NB4 (cell line): Measurements from ENCODE around the gene DLGAP4.

Source experiments
- MYC ChIP-seq: IDR thresholded peaks from 2 replicates; pipeline ENCODE4 v1.6.1; 2011; ENCODE audit warnings: low read depth, low read length
- POLR2A ChIP-seq: IDR thresholded peaks from 2 replicates; pipeline ENCODE4 v1.6.1; 2011; ENCODE audit warnings: mild to moderate bottlenecking; ENCODE audit not compliant: insufficient read length; ENCODE audit errors: extremely low read depth
- TF ChIP-seq, protein P1 (sequence below): IDR thresholded peaks from one replicate; pipeline ENCODE4 v1.5.1; 2012; ENCODE audit warnings: low read depth, low read length

DNA sequence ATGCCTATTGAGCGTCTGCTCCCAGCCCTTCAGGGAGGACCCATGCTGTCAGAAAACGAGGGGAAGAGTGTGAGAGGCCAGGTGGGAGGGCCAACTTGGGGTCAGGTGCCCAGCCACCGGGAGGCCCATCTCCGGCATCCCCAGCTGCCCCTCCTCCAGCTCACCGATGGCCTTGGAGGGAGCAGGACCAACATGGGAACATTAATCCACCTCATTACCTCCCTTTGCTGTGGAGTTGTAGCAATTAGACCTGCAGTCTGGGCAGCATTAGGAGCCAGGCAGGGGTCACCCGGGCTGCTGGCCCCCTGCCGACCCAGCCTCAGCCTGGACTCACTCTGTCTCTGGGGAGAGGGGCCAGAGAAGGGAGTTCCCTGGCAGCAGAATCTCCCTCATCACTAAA, 25.1 kb downstream of the DLGAP4 start:
- TF ChIP-seq, protein P1, sequence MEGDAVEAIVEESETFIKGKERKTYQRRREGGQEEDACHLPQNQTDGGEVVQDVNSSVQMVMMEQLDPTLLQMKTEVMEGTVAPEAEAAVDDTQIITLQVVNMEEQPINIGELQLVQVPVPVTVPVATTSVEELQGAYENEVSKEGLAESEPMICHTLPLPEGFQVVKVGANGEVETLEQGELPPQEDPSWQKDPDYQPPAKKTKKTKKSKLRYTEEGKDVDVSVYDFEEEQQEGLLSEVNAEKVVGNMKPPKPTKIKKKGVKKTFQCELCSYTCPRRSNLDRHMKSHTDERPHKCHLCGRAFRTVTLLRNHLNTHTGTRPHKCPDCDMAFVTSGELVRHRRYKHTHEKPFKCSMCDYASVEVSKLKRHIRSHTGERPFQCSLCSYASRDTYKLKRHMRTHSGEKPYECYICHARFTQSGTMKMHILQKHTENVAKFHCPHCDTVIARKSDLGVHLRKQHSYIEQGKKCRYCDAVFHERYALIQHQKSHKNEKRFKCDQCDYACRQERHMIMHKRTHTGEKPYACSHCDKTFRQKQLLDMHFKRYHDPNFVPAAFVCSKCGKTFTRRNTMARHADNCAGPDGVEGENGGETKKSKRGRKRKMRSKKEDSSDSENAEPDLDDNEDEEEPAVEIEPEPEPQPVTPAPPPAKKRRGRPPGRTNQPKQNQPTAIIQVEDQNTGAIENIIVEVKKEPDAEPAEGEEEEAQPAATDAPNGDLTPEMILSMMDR = no peak
- TF ChIP-seq MYC (no peak), POLR2A (no peak)
